Endothelial cell of umbilical vein (primary cell): Measurements from ENCODE around the gene AMBP.

Source experiments
- EZH2 ChIP-seq: IDR thresholded peaks from 2 replicates; pipeline ENCODE4 v1.6.1; 2012; ENCODE audit warnings: borderline replicate concordance, low read depth, mild to moderate bottlenecking, moderate library complexity, low read length, inconsistent platforms; ENCODE audit not compliant: severe bottlenecking
- POLR2A ChIP-seq: IDR thresholded peaks from 2 replicates; pipeline ENCODE4 v1.6.1; 2012; ENCODE audit warnings: low read depth, mild to moderate bottlenecking, control low read depth, low read length

DNA sequence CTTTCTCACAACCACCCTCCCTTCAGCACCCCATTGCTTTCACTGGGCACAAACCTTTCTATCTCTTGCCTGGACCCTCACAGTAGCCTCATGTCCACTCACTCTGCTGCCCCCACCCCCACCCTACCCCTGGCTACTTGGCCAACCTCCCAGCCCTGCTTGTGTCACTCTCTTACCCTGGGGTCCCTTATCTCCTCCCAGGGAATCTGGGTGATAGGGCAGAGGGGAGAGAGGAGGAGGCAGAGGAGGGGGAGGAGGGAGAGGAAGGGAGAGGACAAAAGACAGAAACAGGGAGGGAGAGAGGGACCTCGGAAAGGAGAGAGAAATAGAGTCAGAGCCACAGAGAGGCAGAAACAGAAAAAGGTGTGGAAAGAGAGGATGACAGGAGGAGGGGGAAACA is 46.0 kb upstream of the AMBP start:
- TF ChIP-seq EZH2 = no peak
- TF ChIP-seq POLR2A = no peak
